Sigmoid colon (tissue), 4 donors: Measurements from ENCODE around the gene TNPO2.

Source experiments
- POLR2A ChIP-seq, 2 donors: fragments of 450-650 bp; IDR thresholded peaks; one replicate each; pipeline ENCODE4 v1.6.1; 2016; ENCODE audit warnings: antibody characterized with exemption in 2 of 2, mild to moderate bottlenecking in 2 of 2, moderate library complexity in 2 of 2
- POLR2AphosphoS5 ChIP-seq, 4 donors: sonication (generic); formaldehyde crosslinking; IDR thresholded peaks; one replicate each; pipeline ENCODE4 v1.6.1; 2017; ENCODE audit warnings: antibody characterized with exemption in 4 of 4
- TF ChIP-seq, protein P1 (sequence below), 4 experiments: fragments of 450-650 bp in 3 of 4; fragments of 200-600 bp in 1 of 4; IDR thresholded peaks; one replicate each; pipeline ENCODE4 v1.5.1; 2016 to 2019; ENCODE audit warnings: antibody characterized with exemption in 4 of 4, mild to moderate bottlenecking in 3 of 4, moderate library complexity in 2 of 4

DNA sequence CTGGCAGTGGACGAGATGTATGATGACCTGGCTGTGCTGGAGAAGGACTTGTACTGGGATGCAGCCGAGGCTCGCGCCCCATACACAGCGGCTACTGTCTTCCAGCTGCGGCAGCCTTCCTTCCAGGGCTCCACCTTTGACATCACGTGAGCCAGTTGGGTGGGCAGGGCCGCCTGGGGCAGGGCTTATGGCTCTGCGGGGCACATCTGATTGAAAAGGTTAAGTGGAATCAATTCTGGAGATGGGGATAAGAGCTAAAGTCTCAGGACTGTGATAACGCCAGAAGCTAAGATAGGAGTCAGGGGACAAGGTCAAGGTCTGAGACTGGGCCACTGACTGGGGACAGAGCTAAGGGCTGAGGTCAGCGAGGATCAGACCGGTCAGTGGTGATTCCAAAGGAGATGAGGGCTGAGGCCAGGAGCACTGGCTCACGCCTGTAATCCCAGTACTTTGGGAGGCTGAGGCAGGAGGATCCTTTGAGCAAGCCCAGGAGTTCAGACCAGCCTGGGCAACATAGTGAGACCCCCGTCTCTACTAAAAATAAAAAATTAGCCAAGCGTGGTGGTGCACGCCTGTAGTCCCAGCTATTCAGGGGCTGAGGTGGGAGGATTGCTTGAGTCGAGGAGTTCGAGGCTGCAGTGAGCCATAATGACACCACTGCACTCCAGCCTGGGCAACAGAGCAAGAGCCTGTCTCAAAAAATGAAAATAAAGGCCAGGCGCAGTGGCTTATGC, 32.6 kb upstream of the TNPO2 start:
- no peak for TF ChIP-seq POLR2A (IDR thresholded peaks at IDR 0.05)
- TF ChIP-seq, protein P1, sequence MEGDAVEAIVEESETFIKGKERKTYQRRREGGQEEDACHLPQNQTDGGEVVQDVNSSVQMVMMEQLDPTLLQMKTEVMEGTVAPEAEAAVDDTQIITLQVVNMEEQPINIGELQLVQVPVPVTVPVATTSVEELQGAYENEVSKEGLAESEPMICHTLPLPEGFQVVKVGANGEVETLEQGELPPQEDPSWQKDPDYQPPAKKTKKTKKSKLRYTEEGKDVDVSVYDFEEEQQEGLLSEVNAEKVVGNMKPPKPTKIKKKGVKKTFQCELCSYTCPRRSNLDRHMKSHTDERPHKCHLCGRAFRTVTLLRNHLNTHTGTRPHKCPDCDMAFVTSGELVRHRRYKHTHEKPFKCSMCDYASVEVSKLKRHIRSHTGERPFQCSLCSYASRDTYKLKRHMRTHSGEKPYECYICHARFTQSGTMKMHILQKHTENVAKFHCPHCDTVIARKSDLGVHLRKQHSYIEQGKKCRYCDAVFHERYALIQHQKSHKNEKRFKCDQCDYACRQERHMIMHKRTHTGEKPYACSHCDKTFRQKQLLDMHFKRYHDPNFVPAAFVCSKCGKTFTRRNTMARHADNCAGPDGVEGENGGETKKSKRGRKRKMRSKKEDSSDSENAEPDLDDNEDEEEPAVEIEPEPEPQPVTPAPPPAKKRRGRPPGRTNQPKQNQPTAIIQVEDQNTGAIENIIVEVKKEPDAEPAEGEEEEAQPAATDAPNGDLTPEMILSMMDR (IDR thresholded peaks at IDR 0.05) = no peak
- no peak for TF ChIP-seq POLR2AphosphoS5 (IDR thresholded peaks at IDR 0.05)
